Urinary bladder (tissue), 4 donors: ENCODE measurements around the gene PLBD2. TPM values are rescaled to one million over a fixed set of nuclear protein-coding genes. Genes with fewer than 3 reads are reported as not detected.

ENCODE experiments used
- DNase-seq: peaks from one replicate; pipeline ENCODE4 v3.0.0-alpha.2; 2015; ENCODE audit errors: extremely low spot score
- H3K27ac ChIP-seq: one replicate; pipeline ENCODE4 v1.5.1; 2013; ENCODE audit warnings: low read depth, mild to moderate bottlenecking, moderate library complexity
- H3K36me3 ChIP-seq: one replicate; pipeline ENCODE4 v1.6.1; 2013; ENCODE audit warnings: mild to moderate bottlenecking, moderate library complexity; ENCODE audit not compliant: insufficient read depth
- H3K4me1 ChIP-seq: one replicate; pipeline ENCODE4 v1.6.1; 2013; ENCODE audit warnings: mild to moderate bottlenecking, moderate library complexity; ENCODE audit not compliant: insufficient read depth
- H3K4me3 ChIP-seq: one replicate; pipeline ENCODE4 v1.5.1; 2013; ENCODE audit warnings: low read depth, low read length
- WGBS: extraction: QIAGEN DNeasy Blood & Tissue Kit; methylation state at CpG from one replicate; pipeline ENCODE4 v1.1.7; 2013; 5-methylcytosine and 5-hydroxymethylcytosine counted together
- polyA plus RNA-seq: library from polyadenylated mRNA; stranded (reverse); fragments of 200-250 nt; gene quantifications from one replicate; pipeline ENCODE4 v1.2.3, GENCODE V29; 2013
- total RNA-seq: library from RNA; depleted of rRNA; stranded (reverse); fragments of >200 nt; gene quantifications from one replicate; pipeline ENCODE4 v1.2.3, GENCODE V29; 2014
- donor health status: healthy with polysubstance abuse.
- donor health status: healthy.

Gene PLBD2
- total RNA-seq: 11.5 TPM
- 29.2 TPM for polyA plus RNA-seq

- WGBS: 2% methylated on average over 67 of the region's 67 CpGs
- Histone ChIP-seq H3K27ac (peak within 1 kb of the TSS; percentile 85), H3K4me3 (peak within 1 kb of the TSS; percentile 69), H3K4me1 (no peaks in the 10 kb centered on the region), H3K36me3 (no peaks in the 10 kb centered on the region)
- DNase-seq: peak; percentile 80
These were observed at the start of gene PLBD2 for GRCh38 chr12:113358381-113359132. Gene PLBD2 (plus strand): TSS chr12:113358587. CDS start chr12:113358601, 14 bp downstream.

DNA sequence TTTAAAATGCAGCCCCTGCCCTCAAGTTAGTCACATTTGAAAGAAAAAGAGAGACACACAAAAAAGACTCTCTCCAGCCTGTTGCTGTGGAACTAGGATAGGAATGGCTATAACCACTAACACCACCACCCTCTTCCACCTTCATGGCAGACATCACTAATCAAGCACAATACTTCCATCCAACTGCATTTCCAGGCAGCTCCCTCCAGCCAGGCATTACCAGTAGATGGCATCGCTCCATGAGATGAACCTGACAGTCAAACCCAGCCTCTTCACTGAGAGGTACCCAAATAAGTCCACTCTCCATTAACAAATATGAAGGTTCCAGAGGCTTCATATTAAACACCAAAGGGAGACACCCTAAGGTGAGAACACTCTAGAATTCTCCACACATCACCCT lies 47.9 kb upstream of the PLBD2 start:
- no peak for DNase-seq
- no peak overlapping the region for H3K4me3 ChIP-seq
- no peaks in the 10 kb centered on the region for H3K36me3 ChIP-seq
- H3K4me1 ChIP-seq: no peaks in the 10 kb centered on the region
- H3K27ac ChIP-seq: no peak overlapping the region
- 98% methylated on average over 1 of the region's 1 CpG for WGBS

DNA sequence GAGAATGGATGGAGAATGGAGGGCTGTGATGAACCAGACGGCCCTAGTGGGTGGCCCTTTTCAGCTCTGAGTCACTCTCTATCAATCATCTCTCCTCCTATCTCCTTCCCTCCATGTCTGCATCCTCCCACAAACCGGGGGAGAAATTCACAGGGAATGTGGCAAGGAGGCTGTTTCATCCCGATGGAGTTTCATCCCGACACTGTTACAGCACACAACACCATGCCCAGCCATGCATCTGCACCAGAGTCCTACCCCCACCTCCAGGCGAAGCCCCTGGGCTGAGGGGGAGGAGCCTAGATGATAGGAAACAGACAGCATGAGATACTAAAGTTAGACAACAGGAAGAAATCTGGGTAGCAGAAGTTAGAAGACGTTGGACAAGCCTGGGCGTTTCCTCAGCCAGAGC lies 44.3 kb upstream of the PLBD2 start:
- Histone ChIP-seq H3K4me1 (no peaks in the 10 kb centered on the region), H3K27ac (no peak overlapping the region), H3K36me3 (no peaks in the 10 kb centered on the region), H3K4me3 (no peak overlapping the region)
- 75% methylated on average over 7 of the region's 7 CpGs for WGBS
- no peak for DNase-seq

DNA sequence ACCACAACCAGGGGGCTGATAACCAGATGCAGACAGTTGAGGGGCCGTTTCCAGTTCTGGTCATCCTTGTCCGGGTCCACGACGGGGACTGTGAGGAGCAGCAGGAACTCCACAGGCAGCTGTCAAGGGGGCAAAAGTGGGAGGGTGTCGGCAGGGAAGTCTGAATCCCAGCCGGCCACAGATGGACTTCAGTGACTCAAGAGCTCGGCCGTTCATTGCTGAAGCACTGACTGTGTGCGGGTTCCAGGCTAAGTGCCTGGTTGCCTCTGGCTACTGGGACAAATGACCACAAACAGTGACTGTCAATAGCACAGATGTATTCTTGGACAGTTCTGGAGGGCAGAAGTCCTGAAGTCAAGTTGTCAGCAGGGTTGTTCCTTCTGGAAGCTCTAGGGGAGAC lies 43.0 kb upstream of the PLBD2 start:
- H3K27ac ChIP-seq: no peak overlapping the region
- WGBS: 75% methylated on average over 9 of the region's 9 CpGs

GRCh38 chr12:113316155-113316554 lies 42.2 kb upstream of the PLBD2 start:
- Histone ChIP-seq H3K36me3 (no peaks in the 10 kb centered on the region), H3K27ac (no peak overlapping the region), H3K4me3 (no peak overlapping the region), H3K4me1 (no peaks in the 10 kb centered on the region)
- DNase-seq: no peak
- 97% methylated on average over 7 of the region's 7 CpGs for WGBS

More for the DNA sequence above, 43.0 kb upstream of the PLBD2 start:
- no peaks in the 10 kb centered on the region for H3K36me3 ChIP-seq
- no peak for DNase-seq
- no peak overlapping the region for H3K4me3 ChIP-seq
- H3K4me1 ChIP-seq: no peaks in the 10 kb centered on the region

DNA sequence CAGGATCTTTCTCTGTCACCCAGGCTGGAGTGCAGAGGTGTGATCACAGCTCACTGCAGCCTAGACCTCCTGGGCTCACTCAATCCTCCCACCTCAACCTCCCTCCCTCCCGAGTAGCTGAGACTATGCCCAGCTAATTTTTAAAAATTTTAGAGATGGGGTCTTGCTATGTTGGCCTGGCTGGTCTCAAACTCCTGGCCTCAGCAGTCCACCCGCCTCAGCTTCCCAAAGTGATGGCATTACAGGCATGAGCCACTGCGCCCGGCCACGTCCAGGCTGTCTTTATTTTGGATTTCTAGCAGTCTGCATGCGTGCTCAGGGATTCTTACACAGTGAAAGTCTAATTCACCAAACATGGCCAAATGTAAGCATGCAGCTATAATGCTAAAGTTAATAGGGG lies 41.3 kb upstream of the PLBD2 start:
- DNase-seq: no peak
- 92% methylated on average over 6 of the region's 6 CpGs for WGBS

DNA sequence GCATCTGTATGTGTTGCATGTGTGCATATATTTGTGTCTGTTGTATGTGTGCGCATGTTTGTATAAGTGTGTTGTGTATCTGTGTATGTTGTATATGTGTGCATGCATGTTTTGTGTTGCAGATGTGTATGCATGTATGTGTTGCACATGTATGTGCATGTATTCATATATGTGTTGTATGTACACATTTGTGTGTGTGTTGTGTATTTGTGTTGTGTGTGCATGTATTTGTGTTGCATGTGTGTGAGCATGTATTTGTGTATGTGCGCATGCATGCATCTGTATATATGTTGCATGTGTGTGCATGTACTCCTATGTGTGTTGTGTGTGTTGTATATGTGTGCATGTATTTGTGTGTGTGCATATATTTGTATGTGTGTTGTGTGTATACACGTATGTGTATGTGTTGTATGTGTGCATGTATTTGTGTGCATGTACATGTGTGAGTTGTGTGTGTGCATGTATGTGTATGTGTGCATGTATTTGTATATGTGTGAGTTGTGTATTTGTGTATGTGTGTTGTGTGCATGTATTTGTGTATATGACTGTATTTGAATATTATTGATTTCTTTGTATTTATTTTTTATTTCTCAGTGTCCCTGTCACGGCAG lies 40.2 kb upstream of the PLBD2 start:
- Histone ChIP-seq H3K4me3 (no peak overlapping the region), H3K4me1 (no peaks in the 10 kb centered on the region), H3K27ac (no peak overlapping the region), H3K36me3 (no peaks in the 10 kb centered on the region)
- WGBS: 97% methylated on average over 4 of the region's 4 CpGs
- DNase-seq: no peak

More for the DNA sequence above, 41.3 kb upstream of the PLBD2 start:
- H3K4me3 ChIP-seq: no peak overlapping the region
- H3K4me1 ChIP-seq: no peaks in the 10 kb centered on the region
- no peaks in the 10 kb centered on the region for H3K36me3 ChIP-seq
- H3K27ac ChIP-seq: no peak overlapping the region

DNA sequence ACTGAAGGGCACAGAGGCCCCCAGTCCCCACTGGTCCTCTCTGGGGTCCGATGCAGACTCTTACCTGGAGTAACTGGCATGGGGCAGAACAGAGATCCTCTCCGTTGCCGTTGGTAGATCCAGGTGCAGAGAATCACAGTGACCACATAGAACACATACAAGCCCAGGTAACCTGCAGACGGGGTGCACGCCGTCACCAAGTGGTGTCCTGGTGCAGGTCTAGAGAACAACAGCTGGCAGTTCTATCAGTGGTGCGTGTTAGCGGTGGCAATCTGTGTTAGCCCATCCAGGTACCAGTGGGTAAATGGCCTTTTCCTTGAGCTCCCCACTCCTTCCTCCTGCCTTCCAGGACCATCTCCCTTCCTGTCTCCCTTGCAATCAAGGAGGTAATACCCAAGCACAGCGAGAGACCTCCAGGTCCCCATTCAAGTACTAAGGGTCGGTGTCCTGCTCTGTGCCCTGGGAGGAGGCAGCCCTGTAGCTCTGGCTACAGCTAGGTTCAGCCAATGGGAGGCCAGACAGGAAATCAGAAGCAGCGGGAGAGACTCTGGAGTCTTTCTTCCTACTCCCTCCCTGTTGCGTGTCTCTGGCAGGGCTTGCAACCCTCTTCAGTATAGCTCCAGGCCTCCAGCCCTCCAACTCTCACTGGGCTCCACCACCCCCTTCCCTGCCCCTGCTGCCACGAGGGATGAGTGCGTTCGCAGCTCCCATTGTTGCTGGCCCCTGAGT lies 39.3 kb upstream of the PLBD2 start:
- DNase-seq: no peak
- Histone ChIP-seq H3K36me3 (no peaks in the 10 kb centered on the region), H3K27ac (no peak overlapping the region), H3K4me3 (no peak overlapping the region), H3K4me1 (no peaks in the 10 kb centered on the region)
- WGBS: 91% methylated on average over 15 of the region's 15 CpGs

GRCh38 chr12:113320401-113320800 lies 38.0 kb upstream of the PLBD2 start:
- Histone ChIP-seq H3K27ac (no peak overlapping the region), H3K4me1 (no peaks in the 10 kb centered on the region), H3K36me3 (no peaks in the 10 kb centered on the region), H3K4me3 (no peak overlapping the region)
- DNase-seq: no peak
- whole genome bisulfite sequencing: 90% methylated on average over 12 of the region's 12 CpGs

- H3K27ac ChIP-seq: no peak overlapping the region
- no peaks in the 10 kb centered on the region for H3K36me3 ChIP-seq
- 95% methylated on average over 2 of the region's 2 CpGs for WGBS
- H3K4me3 ChIP-seq: no peak overlapping the region
- DNase-seq: no peak
- no peaks in the 10 kb centered on the region for H3K4me1 ChIP-seq
These were observed 36.0 kb upstream of the PLBD2 start for GRCh38 chr12:113322343-113322742.

DNA sequence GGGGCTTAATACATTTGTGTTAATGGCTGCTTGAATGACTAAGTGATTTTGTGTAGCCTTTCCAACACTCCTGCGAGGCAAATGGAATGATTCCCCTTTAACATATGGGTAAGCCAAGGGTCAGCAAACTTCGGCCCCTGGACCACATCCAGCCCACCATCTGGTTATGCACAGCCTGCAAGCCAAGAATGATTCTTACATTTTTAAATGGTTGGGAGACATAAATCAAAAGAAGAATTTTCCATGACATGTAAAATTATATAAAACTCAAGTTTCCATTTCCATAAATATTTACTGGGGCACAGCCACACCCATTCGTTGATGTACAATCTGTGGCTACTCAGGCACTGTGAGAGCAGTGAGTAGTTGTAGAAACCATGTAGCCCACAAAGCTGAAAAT lies 32.5 kb upstream of the PLBD2 start:
- Histone ChIP-seq H3K27ac (no peak overlapping the region), H3K4me3 (no peak overlapping the region), H3K4me1 (no peaks in the 10 kb centered on the region), H3K36me3 (no peaks in the 10 kb centered on the region)
- WGBS: 31% methylated on average over 3 of the region's 3 CpGs
- DNase-seq: no peak

DNA sequence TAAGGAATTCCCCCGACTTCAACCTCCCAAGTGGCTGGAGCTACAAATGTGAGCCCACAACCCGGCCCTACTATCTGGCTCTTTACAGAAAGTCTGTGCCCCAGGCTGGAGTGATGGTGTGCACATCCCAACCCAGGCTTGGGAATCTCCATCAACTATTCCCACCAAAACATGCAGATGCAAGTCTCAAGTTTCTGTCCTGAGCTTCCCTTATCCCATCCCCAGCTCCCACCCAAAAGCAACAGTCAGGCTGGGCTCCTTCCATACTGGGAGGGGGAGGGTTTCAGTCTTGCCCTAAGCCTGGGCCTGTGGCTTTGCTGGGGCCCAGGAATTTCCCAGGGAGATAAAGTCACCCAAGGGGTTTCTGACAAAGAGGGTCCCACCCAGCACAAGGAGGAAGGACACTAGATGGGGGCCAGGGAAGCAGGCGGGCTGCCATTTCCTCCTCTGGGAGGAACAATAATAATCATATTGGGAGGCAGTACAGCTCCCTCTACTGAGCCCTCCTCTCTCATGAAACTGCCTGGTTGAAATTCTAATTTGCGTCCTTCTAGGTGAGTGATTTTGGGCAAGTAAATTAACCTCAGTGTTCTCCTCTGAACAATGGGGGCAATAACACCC lies 31.5 kb upstream of the PLBD2 start:
- H3K4me1 ChIP-seq: no peaks in the 10 kb centered on the region
- H3K27ac ChIP-seq: no peak overlapping the region
- WGBS: 70% methylated on average over 4 of the region's 4 CpGs
- no peak for DNase-seq
- H3K4me3 ChIP-seq: no peak overlapping the region
- no peaks in the 10 kb centered on the region for H3K36me3 ChIP-seq

DNA sequence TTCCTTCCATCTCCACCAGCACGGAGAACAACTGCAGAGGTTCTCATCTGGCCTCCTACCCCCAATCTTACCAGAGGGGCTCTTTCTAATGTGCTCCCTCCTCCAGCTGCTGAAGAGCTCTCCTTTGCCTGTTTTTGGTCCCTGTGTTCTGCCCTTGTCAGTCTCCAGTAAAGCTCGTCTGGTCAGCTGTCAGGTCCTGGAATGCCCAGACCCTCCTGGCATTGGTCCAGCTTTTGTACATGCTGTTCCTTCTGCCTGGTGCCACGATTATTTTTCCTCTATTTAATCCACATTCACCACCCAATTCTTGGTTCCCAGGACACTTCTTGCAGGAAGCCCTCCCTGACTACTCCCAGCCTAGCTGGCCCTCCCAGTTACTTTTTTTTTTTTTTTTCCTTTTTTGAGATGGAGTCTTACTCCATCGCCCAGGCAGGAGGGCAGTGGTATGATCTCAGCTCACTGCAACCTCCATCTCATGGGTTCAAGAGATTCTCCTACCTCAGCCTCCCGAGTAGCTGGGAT lies 30.0 kb upstream of the PLBD2 start:
- Histone ChIP-seq H3K36me3 (no peaks in the 10 kb centered on the region), H3K4me1 (no peaks in the 10 kb centered on the region), H3K4me3 (no peak overlapping the region), H3K27ac (no peak overlapping the region)
- WGBS: 85% methylated on average over 5 of the region's 5 CpGs
- DNase-seq: no peak
